Activated CD8-positive, alpha-beta T cell treated with anti-CD3 and anti-CD28 coated beads for 36 hours (primary cell): ENCODE data around the gene LLGL2. TPM values are rescaled to one million over a fixed set of nuclear protein-coding genes. Genes with fewer than 3 reads are reported as not detected.

Experiments used
- ATAC-seq: fragments of 200-7000 bp; cut with Tn5 transposase; one replicate; pipeline ENCODE4 v1.10.0; 2021; ENCODE audit warnings: mild to moderate bottlenecking, moderate library complexity
- CTCF ChIA-PET: fragments of 350-600 bp; sonication (Branson Sonifier 250); formaldehyde crosslinking; loops from one replicate; lab custom pipeline; 2021; ENCODE audit warnings: antibody characterized with exemption; lab: Charles Lee
- POLR2A ChIA-PET: fragments of 350-600 bp; sonication (Branson Sonifier 250); formaldehyde crosslinking; loops from one replicate; lab custom pipeline; 2021; ENCODE audit warnings: antibody characterized with exemption; lab: Charles Lee
- DNase-seq: peaks from one replicate; pipeline ENCODE4 v3.0.0-alpha.2; 2020
- H3K27ac Mint-ChIP-seq: one replicate; pipeline ENCODE4 v1.8.0; 2021; ENCODE audit warnings: mild to moderate bottlenecking, mixed read lengths
- H3K27me3 Mint-ChIP-seq: one replicate; pipeline ENCODE4 v1.8.0; 2021; ENCODE audit warnings: mixed read lengths
- H3K36me3 Mint-ChIP-seq: one replicate; pipeline ENCODE4 v1.8.0; 2021; ENCODE audit warnings: low read depth, mixed read lengths
- H3K4me1 Mint-ChIP-seq: one replicate; pipeline ENCODE4 v1.8.0; 2021; ENCODE audit warnings: low read depth, mixed read lengths
- H3K4me3 Mint-ChIP-seq: one replicate; pipeline ENCODE4 v1.8.0; 2021; ENCODE audit warnings: mild to moderate bottlenecking, moderate library complexity, mixed read lengths
- H3K9me3 Mint-ChIP-seq: one replicate; pipeline ENCODE4 v1.8.0; 2021; ENCODE audit warnings: mixed read lengths
- CTCF ChIP-seq: fragments of 200-600 bp; IDR thresholded peaks from one replicate; pipeline ENCODE4 v1.8.0; 2022; ENCODE audit warnings: antibody characterized with exemption, mild to moderate bottlenecking
- intact Hi-C: fragments of 100-400 bp; cut with micrococcal nuclease; formaldehyde crosslinking; loops from one replicate; pipeline ENCODE4 v1.10.0; 2022
- total RNA-seq, 2 experiments: library from RNA; stranded (reverse); gene quantifications; one replicate each; pipeline ENCODE4 v1.2.3, GENCODE V29; 2021

LLGL2 gene
- total RNA-seq, 2 experiments from 2014 or later, result 7.2 to 7.4 TPM

- no peak for ATAC-seq
These were observed 24.0 kb downstream of the LLGL2 start for GRCh38 chr17:75549246-75550138.

GRCh38 chr17:75550139-75550465, 24.6 kb downstream of the LLGL2 start:
- CTCF ChIA-PET, result no interaction called here
- Mint-ChIP-seq H3K9me3 (no peaks in the 10 kb centered on the region), H3K27me3 (no peaks in the 10 kb centered on the region), H3K36me3 (no peaks in the 10 kb centered on the region), H3K4me1 (no peaks in the 10 kb centered on the region), H3K27ac (no peak overlapping the region), H3K4me3 (no peak overlapping the region)
- TF ChIP-seq CTCF, result no peak
- intact Hi-C loops, result no loop called here
- POLR2A ChIA-PET, result interaction anchor here (0.9 kb wide), 1 partner anchor 139 kb away, joined by 3 read pairs; no protein-coding TSS in a partner anchor
- DNase-seq (no peak), ATAC-seq (no peak)

More at GRCh38 chr17:75549246-75550138, 24.0 kb downstream of the LLGL2 start:
- Mint-ChIP-seq H3K27ac (no peak overlapping the region), H3K9me3 (no peaks in the 10 kb centered on the region), H3K27me3 (no peaks in the 10 kb centered on the region), H3K36me3 (no peaks in the 10 kb centered on the region), H3K4me3 (no peak overlapping the region), H3K4me1 (no peaks in the 10 kb centered on the region)
- no peak for TF ChIP-seq CTCF
- DNase-seq, result no peak
- POLR2A ChIA-PET, result interaction anchor here (0.9 kb wide), 1 partner anchor 139 kb away, joined by 3 read pairs; no protein-coding TSS in a partner anchor
- CTCF ChIA-PET, result no interaction called here
- intact Hi-C loops, result no loop called here

GRCh38 chr17:75551266-75551665, 25.8 kb downstream of the LLGL2 start:
- no peak for TF ChIP-seq CTCF
- CTCF ChIA-PET, result no interaction called here
- POLR2A ChIA-PET, result no interaction called here
- DNase-seq, result no peak
- intact Hi-C loops, result no loop called here
- Mint-ChIP-seq H3K4me3 (no peak overlapping the region), H3K36me3 (no peaks in the 10 kb centered on the region), H3K27ac (no peak overlapping the region), H3K9me3 (no peaks in the 10 kb centered on the region), H3K4me1 (no peaks in the 10 kb centered on the region), H3K27me3 (no peaks in the 10 kb centered on the region)
- ATAC-seq, result no peak

- Mint-ChIP-seq H3K4me3 (no peak overlapping the region), H3K27me3 (no peaks in the 10 kb centered on the region), H3K4me1 (no peaks in the 10 kb centered on the region), H3K36me3 (no peaks in the 10 kb centered on the region), H3K27ac (no peak overlapping the region), H3K9me3 (no peaks in the 10 kb centered on the region)
- ChIA-PET CTCF (interaction anchor here (0.8 kb wide), 2 partner anchors 33 to 36 kb away, joined by 3 read pairs; no protein-coding TSS in a partner anchor), POLR2A (no interaction called here)
- no peak for TF ChIP-seq CTCF
- no peak for DNase-seq
- no peak for ATAC-seq
- intact Hi-C loops, result no loop called here
These were observed 27.2 kb downstream of the LLGL2 start for GRCh38 chr17:75552425-75553294.
